A549 (cell line): Measurements from ENCODE around the gene PICK1. TPM values are rescaled to one million over a fixed set of nuclear protein-coding genes. Genes with fewer than 3 reads are reported as not detected.

Experiments used
- ATAC-seq, 2 experiments: fragments of 200-7000 bp in 1 of 2; fragments of >200 bp in 1 of 2; cut with Nextera tagmentation in 1 of 2; cut with Tn5 transposase in 1 of 2; 3 replicates each; pipeline versions ENCODE4 v1.8.0 to v1.9.1; 2018 to 2020; ENCODE audit warnings: mild to moderate bottlenecking in 1 of 2, moderate library complexity in 1 of 2
- CTCF ChIA-PET: fragments of 300-600 bp; sonication (Branson Sonifier 250); formaldehyde crosslinking; extraction: SDS; loops from one replicate; lab custom pipeline; 2021; ENCODE audit warnings: antibody characterized with exemption, inconsistent platforms; lab: Yijun Ruan, JAX
- POLR2A ChIA-PET: fragments of 350-600 bp; formaldehyde crosslinking; extraction: SDS; loops from one replicate; lab custom pipeline; 2021; ENCODE audit warnings: antibody characterized with exemption, inconsistent platforms; lab: Yijun Ruan, JAX
- DNase-seq, 2 experiments: peaks; one replicate each; pipeline versions ENCODE4 v3.0.0 to v3.0.0-alpha.2; 2011 to 2016; ENCODE audit warnings: low read depth in 1 of 2, low spot score in 1 of 2
- FAIRE-seq: peaks from 2 replicates; lab custom pipeline; 2011; peaks lifted over from hg19 to GRCh38; lab: Jason Lieb, UNC
- H3K27ac ChIP-seq, 2 experiments: fragments of >200 bp; sonication (Bioruptor Twin); formaldehyde crosslinking; 3 replicates each; pipeline ENCODE4 v1.5.1; 2016 to 2017
- H3K4me1 ChIP-seq: fragments of >200 bp; sonication (Bioruptor Twin); formaldehyde crosslinking; 3 replicates; pipeline ENCODE4 v1.6.1; 2016
- H3K4me2 ChIP-seq: fragments of >200 bp; sonication (Bioruptor Twin); formaldehyde crosslinking; 3 replicates; pipeline ENCODE4 v1.6.1; 2016
- H3K4me3 ChIP-seq: fragments of >200 bp; sonication (Bioruptor Twin); formaldehyde crosslinking; 3 replicates; pipeline ENCODE4 v1.5.1; 2016
- H3K9me3 ChIP-seq: fragments of >200 bp; sonication (Bioruptor Twin); formaldehyde crosslinking; 3 replicates; pipeline ENCODE4 v1.6.1; 2016
- CBX8 ChIP-seq: fragments of 200-600 bp; sonication (generic); IDR thresholded peaks from 2 replicates; pipeline ENCODE4 v1.6.1; 2016
- CEBPB ChIP-seq, 2 experiments: fragments of >200 bp in 1 of 2; sonication (Bioruptor Twin) in 1 of 2; formaldehyde crosslinking in 1 of 2; IDR thresholded peaks; 2 replicates each; pipeline ENCODE4 v1.6.1; 2012 to 2016
- EHMT2 ChIP-seq: fragments of 200-600 bp; sonication (generic); IDR thresholded peaks from 2 replicates; pipeline ENCODE4 v1.6.1; 2016; ENCODE audit warnings: antibody characterized with exemption, low read depth, mild to moderate bottlenecking, moderate library complexity
- ESRRA ChIP-seq: fragments of 150-350 bp; IDR thresholded peaks from 2 replicates; pipeline ENCODE4 v1.6.1; 2014; ENCODE audit warnings: mild to moderate bottlenecking, low read length, borderline replicate concordance
- FOXS1 ChIP-seq: fragments of 250-450 bp; sonication (Bioruptor Pico); IDR thresholded peaks from 2 replicates; pipeline ENCODE4 v1.5.0; 2020; ENCODE audit warnings: mild to moderate bottlenecking, moderate library complexity
- GATA3 ChIP-seq: IDR thresholded peaks from 2 replicates; pipeline ENCODE4 v1.6.1; 2012; ENCODE audit warnings: borderline replicate concordance
- HDAC2 ChIP-seq: fragments of 200-600 bp; sonication (generic); IDR thresholded peaks from 2 replicates; pipeline ENCODE4 v1.6.1; 2016
- HEYL ChIP-seq: fragments of 250-450 bp; sonication (Bioruptor Pico); IDR thresholded peaks from 2 replicates; pipeline ENCODE4 v1.8.0; 2021; ENCODE audit warnings: mild to moderate bottlenecking, moderate library complexity
- JUN ChIP-seq, 2 experiments: fragments of >200 bp; sonication (Bioruptor Twin); formaldehyde crosslinking; IDR thresholded peaks; 2 replicates in 1 of 2; 3 replicates in 1 of 2; pipeline ENCODE4 v1.6.1; 2016 to 2017
- KDM1A ChIP-seq: fragments of 200-600 bp; sonication (generic); IDR thresholded peaks from 2 replicates; pipeline ENCODE4 v1.6.1; 2016; ENCODE audit warnings: low read depth, mild to moderate bottlenecking
- KDM5A ChIP-seq: fragments of 200-600 bp; sonication (generic); IDR thresholded peaks from 2 replicates; pipeline ENCODE4 v1.6.1; 2016; ENCODE audit warnings: antibody characterized with exemption, mild to moderate bottlenecking
- MYC ChIP-seq: IDR thresholded peaks from 2 replicates; pipeline ENCODE4 v1.6.1; 2012; ENCODE audit warnings: mild to moderate bottlenecking, inconsistent platforms, low read length, improper control_type of control experiment, borderline replicate concordance
- POLR2AphosphoS2 ChIP-seq: conservative IDR thresholded peaks from 2 replicates; pipeline ENCODE4 v1.6.1; 2012; ENCODE audit warnings: low read length, improper control_type of control experiment, inconsistent platforms
- RAD21 ChIP-seq, 2 experiments: fragments of >200 bp in 1 of 2; sonication (Bioruptor Twin) in 1 of 2; formaldehyde crosslinking in 1 of 2; IDR thresholded peaks in 1 of 2; conservative IDR thresholded peaks in 1 of 2; 2 replicates in 1 of 2; 3 replicates in 1 of 2; pipeline ENCODE4 v1.6.1; 2012 to 2018; ENCODE audit warnings: inconsistent platforms in 1 of 2
- RCOR1 ChIP-seq: fragments of 150-350 bp; IDR thresholded peaks from 2 replicates; pipeline ENCODE4 v1.6.1; 2014; ENCODE audit warnings: antibody characterized with exemption, low read length, low read depth
- RFX5 ChIP-seq: fragments of 450-650 bp; IDR thresholded peaks from 2 replicates; pipeline ENCODE4 v1.7.1; 2014; ENCODE audit warnings: antibody characterized with exemption, mild to moderate bottlenecking, moderate library complexity
- SMC3 ChIP-seq: fragments of >200 bp; sonication (Bioruptor Twin); formaldehyde crosslinking; IDR thresholded peaks from 3 replicates; pipeline ENCODE4 v1.6.1; 2018; ENCODE audit warnings: inconsistent platforms
- TFCP2L1 ChIP-seq: fragments of 250-450 bp; sonication (Bioruptor Pico); IDR thresholded peaks from 2 replicates; pipeline ENCODE4 v1.5.0; 2021; ENCODE audit warnings: mild to moderate bottlenecking
- TP53 ChIP-seq: fragments of 250-450 bp; sonication (Bioruptor Pico); IDR thresholded peaks from 2 replicates; pipeline ENCODE4 v1.5.0; 2021; ENCODE audit warnings: mild to moderate bottlenecking, moderate library complexity
- ZFP36 ChIP-seq: fragments of 450-650 bp; IDR thresholded peaks from 2 replicates; pipeline ENCODE4 v1.6.1; 2014; ENCODE audit warnings: borderline replicate concordance; ENCODE audit not compliant: partially characterized antibody
- ZSCAN20 ChIP-seq: fragments of 250-450 bp; sonication (Bioruptor Pico); IDR thresholded peaks from 2 replicates; pipeline ENCODE4 v1.8.0; 2022; ENCODE audit warnings: mild to moderate bottlenecking, moderate library complexity
- WGBS: methylation state at CpG from one replicate; pipeline ENCODE4 v1.1.6; 2017; ENCODE audit errors: missing lambda C conversion rate; 5-methylcytosine and 5-hydroxymethylcytosine counted together
- polyA plus RNA-seq, 4 experiments: library from polyadenylated mRNA; depleted of rRNA in 3 of 4; stranded (reverse); fragments of >200 nt; fragmentation: RNase III in 1 of 4; extraction: RNeasy Plus Mini Kit Qiagen cat#74134 plus additional on column Dnase treatment in 1 of 4; gene quantifications; 2 replicates in 3 of 4; 3 replicates in 1 of 4; pipeline ENCODE4 v1.2.3, GENCODE V29; 2011 to 2017
- TF ChIP-seq, protein P1 (sequence below): fragments of >200 bp; sonication (Bioruptor Twin); formaldehyde crosslinking; IDR thresholded peaks from 3 replicates; pipeline ENCODE4 v1.6.1; 2016
- TF ChIP-seq, protein P2 (sequence below): fragments of 200-600 bp; sonication (generic); IDR thresholded peaks from 2 replicates; pipeline ENCODE4 v1.6.1; 2016; ENCODE audit warnings: antibody characterized with exemption, mild to moderate bottlenecking, moderate library complexity
- TF ChIP-seq, protein P3 (sequence below): fragments of 150-350 bp; IDR thresholded peaks from 2 replicates; pipeline ENCODE4 v1.6.1; 2014; ENCODE audit warnings: low read depth, mild to moderate bottlenecking, low read length
- TF ChIP-seq, protein P4 (sequence below): fragments of 450-650 bp; IDR thresholded peaks from 2 replicates; pipeline ENCODE4 v1.6.1; 2014; ENCODE audit warnings: antibody characterized with exemption
- TF ChIP-seq, protein P5 (sequence below): IDR thresholded peaks from 2 replicates; pipeline ENCODE4 v1.6.1; 2012

PICK1 gene
- polyA plus RNA-seq, 2 of the 4 experiments (the other 2 are of a cell fraction) = 15.6 to 17.8 TPM

DNA sequence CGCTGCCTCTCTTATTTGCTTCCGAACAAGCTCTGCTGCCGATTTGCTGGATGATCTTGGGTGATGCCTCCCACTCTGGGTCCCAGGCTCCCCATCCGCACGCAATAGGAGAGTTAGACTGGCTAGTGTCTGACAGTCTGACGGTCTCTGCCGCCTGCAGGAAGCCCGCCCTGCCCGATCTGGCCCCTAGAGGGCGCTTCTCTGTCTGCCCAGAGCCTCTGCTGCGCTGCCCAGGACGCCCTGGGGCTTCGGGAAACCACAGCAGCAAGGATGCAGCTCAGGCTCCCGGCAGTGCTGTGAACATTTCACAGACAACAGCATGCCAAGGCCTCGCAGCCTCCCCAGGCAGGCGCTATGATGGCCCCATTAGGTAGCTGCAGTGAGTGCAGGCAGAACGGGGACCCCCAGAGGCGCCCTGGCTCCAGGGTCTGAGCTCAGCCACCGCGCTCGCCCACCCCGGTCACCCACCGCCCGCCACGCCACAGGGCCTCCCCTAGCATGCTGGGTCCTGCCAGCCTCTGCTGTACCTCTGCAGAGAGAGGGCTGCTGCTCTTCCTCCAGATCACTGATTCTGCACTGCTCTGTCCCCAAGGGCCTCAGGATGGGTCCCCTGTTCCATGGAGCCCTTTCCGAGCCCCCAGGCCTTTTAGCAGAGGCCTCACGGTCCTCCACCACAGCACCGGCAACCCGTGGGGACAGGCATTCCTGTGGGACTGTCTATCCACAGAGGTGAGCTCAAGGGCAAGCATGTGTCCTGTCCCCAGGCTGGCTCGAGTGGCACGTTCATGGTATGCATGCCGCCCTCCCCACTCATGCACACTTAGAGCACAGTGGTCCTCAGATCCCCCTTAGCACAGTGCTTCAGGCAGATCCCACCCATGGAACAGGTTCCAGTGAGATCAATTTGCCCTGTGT lies 57.5 kb downstream of the PICK1 start (continued):
- TF ChIP-seq RCOR1 (no peak), CEBPB (IDR thresholded peaks at IDR 0.05) (no peak), SMC3 (peak; percentile 62), HDAC2 (no peak), MYC (no peak), ZFP36 (no peak), POLR2AphosphoS2 (no peak), KDM1A (no peak), FOXS1 (CRISPR knock-in tag) (no peak), KDM5A (no peak), RAD21 (conservative IDR thresholded peaks at IDR 0.05 in 1 of 2, IDR thresholded peaks at IDR 0.05 in 1 of 2) (peak; percentile 63 to 66), CBX8 (no peak), GATA3 (no peak)
- TF ChIP-seq, protein P1, sequence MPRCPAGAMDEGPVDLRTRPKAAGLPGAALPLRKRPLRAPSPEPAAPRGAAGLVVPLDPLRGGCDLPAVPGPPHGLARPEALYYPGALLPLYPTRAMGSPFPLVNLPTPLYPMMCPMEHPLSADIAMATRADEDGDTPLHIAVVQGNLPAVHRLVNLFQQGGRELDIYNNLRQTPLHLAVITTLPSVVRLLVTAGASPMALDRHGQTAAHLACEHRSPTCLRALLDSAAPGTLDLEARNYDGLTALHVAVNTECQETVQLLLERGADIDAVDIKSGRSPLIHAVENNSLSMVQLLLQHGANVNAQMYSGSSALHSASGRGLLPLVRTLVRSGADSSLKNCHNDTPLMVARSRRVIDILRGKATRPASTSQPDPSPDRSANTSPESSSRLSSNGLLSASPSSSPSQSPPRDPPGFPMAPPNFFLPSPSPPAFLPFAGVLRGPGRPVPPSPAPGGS = no peak
- TF ChIP-seq, protein P2, sequence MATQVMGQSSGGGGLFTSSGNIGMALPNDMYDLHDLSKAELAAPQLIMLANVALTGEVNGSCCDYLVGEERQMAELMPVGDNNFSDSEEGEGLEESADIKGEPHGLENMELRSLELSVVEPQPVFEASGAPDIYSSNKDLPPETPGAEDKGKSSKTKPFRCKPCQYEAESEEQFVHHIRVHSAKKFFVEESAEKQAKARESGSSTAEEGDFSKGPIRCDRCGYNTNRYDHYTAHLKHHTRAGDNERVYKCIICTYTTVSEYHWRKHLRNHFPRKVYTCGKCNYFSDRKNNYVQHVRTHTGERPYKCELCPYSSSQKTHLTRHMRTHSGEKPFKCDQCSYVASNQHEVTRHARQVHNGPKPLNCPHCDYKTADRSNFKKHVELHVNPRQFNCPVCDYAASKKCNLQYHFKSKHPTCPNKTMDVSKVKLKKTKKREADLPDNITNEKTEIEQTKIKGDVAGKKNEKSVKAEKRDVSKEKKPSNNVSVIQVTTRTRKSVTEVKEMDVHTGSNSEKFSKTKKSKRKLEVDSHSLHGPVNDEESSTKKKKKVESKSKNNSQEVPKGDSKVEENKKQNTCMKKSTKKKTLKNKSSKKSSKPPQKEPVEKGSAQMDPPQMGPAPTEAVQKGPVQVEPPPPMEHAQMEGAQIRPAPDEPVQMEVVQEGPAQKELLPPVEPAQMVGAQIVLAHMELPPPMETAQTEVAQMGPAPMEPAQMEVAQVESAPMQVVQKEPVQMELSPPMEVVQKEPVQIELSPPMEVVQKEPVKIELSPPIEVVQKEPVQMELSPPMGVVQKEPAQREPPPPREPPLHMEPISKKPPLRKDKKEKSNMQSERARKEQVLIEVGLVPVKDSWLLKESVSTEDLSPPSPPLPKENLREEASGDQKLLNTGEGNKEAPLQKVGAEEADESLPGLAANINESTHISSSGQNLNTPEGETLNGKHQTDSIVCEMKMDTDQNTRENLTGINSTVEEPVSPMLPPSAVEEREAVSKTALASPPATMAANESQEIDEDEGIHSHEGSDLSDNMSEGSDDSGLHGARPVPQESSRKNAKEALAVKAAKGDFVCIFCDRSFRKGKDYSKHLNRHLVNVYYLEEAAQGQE = no peak
- TF ChIP-seq, protein P3, sequence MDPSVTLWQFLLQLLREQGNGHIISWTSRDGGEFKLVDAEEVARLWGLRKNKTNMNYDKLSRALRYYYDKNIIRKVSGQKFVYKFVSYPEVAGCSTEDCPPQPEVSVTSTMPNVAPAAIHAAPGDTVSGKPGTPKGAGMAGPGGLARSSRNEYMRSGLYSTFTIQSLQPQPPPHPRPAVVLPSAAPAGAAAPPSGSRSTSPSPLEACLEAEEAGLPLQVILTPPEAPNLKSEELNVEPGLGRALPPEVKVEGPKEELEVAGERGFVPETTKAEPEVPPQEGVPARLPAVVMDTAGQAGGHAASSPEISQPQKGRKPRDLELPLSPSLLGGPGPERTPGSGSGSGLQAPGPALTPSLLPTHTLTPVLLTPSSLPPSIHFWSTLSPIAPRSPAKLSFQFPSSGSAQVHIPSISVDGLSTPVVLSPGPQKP = no peak
- TF ChIP-seq, protein P4, sequence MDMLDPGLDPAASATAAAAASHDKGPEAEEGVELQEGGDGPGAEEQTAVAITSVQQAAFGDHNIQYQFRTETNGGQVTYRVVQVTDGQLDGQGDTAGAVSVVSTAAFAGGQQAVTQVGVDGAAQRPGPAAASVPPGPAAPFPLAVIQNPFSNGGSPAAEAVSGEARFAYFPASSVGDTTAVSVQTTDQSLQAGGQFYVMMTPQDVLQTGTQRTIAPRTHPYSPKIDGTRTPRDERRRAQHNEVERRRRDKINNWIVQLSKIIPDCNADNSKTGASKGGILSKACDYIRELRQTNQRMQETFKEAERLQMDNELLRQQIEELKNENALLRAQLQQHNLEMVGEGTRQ = no peak
- TF ChIP-seq, all 56 proteins: peak for 3

DNA sequence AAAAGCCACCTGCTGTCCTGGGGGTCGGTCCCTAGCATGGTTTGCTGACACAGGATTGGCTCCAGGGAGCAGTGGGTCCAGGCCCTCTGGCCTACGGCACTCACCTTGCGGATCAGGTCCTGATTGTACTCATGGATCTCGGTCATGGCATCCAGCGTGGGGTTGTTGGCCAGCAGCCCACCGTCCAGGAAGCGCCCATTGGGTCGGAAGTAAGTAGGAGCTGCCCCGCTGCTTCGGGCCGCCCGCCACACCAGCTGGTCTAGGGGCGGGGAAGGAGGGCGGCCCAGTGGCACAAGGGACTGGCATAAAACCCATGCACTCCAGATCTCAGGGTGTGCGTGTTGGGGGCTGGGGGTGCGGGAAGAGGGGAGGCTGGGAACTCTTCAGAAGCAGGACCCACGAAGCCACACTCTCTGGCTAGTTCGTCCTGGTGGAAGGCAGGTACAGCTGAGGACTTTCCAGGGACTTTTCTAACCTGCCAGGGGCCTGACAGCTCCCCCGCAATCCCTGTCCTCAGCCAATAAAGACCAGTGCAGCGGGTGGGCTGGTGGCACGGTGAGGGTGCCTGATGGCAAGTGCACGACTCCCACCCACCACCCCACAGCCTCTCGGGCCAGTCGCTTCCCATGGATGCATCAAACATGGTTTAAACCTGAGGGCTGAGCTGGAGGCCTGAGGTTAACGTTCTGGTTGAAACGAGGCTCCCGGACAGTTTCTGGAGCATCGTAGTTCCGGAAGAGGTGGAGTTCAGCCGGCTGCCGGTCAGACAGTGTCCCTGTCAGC lies 58.4 kb downstream of the PICK1 start:
- H3K4me2 ChIP-seq = no peak overlapping the region
- WGBS = 93% methylated on average over 8 of the region's 31 CpGs
- FAIRE-seq = no peak
- H3K4me1 ChIP-seq = peaks cover 21% of the 10 kb centered on the region
- H3K9me3 ChIP-seq = no peaks in the 10 kb centered on the region
- ChIA-PET CTCF (interaction anchor here (0.8 to 3.0 kb wide), 17 partner anchors 9 to 229 kb away, joined by 3 to 36 read pairs (median 5); no protein-coding TSS in a partner anchor), POLR2A (interaction anchor here (0.6 kb wide), 1 partner anchor 68 kb away, joined by 6 read pairs; no protein-coding TSS in a partner anchor)
- no peak overlapping the region for H3K4me3 ChIP-seq
- H3K27ac ChIP-seq = no peak overlapping the region
- ATAC-seq = no peak
- no peak for DNase-seq
- TF ChIP-seq, protein P2 = no peak
- no peak for TF ChIP-seq TP53 (CRISPR knock-in tag)
- no peak for TF ChIP-seq FOXS1 (CRISPR knock-in tag)
- no peak for TF ChIP-seq CBX8
- TF ChIP-seq EHMT2 = no peak
- no peak for TF ChIP-seq JUN (IDR thresholded peaks at IDR 0.05)
- TF ChIP-seq ESRRA = no peak
- no peak for TF ChIP-seq RFX5
- no peak for TF ChIP-seq TFCP2L1 (CRISPR knock-in tag)
- no peak for TF ChIP-seq ZSCAN20 (CRISPR knock-in tag)
- TF ChIP-seq, protein P5, sequence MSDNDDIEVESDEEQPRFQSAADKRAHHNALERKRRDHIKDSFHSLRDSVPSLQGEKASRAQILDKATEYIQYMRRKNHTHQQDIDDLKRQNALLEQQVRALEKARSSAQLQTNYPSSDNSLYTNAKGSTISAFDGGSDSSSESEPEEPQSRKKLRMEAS = no peak
- TF ChIP-seq HEYL = no peak
